Karpas-422 (cell line): ENCODE results near the gene SASH1. TPM values are rescaled to one million over a fixed set of nuclear protein-coding genes. Genes with fewer than 3 reads are reported as not detected.

Experiments
- DNase-seq: peaks from one replicate; pipeline ENCODE4 v3.0.0-alpha.2; 2015
- H2AFZ ChIP-seq: fragments of 200-600 bp; sonication (generic); 2 replicates; pipeline ENCODE4 v1.6.1; 2014; ENCODE audit warnings: antibody characterized with exemption, low read length, mixed read lengths
- H3K27ac ChIP-seq: fragments of 200-600 bp; sonication (generic); 2 replicates; pipeline ENCODE4 v1.5.1; 2014; ENCODE audit warnings: mild to moderate bottlenecking, low read length, moderate library complexity
- H3K27me3 ChIP-seq: fragments of 200-600 bp; sonication (generic); 2 replicates; pipeline ENCODE4 v1.6.1; 2014; ENCODE audit warnings: low read length, mixed read lengths
- H3K36me3 ChIP-seq: fragments of 200-600 bp; sonication (generic); 2 replicates; pipeline ENCODE4 v1.6.1; 2014; ENCODE audit warnings: low read length, mixed read lengths; ENCODE audit not compliant: insufficient read depth
- H3K4me1 ChIP-seq: fragments of 200-600 bp; sonication (generic); 2 replicates; pipeline ENCODE4 v1.6.1; 2014; ENCODE audit warnings: mild to moderate bottlenecking, low read length, mixed read lengths
- H3K4me2 ChIP-seq: fragments of 200-600 bp; sonication (generic); 2 replicates; pipeline ENCODE4 v1.6.1; 2014; ENCODE audit warnings: low read length, low read depth, mild to moderate bottlenecking; ENCODE audit not compliant: poor library complexity, severe bottlenecking
- H3K4me3 ChIP-seq: fragments of 200-600 bp; sonication (generic); 2 replicates; pipeline ENCODE4 v1.5.1; 2014; ENCODE audit warnings: mild to moderate bottlenecking, antibody characterized with exemption, low read length, mixed read lengths
- H3K79me2 ChIP-seq: fragments of 200-600 bp; sonication (generic); 2 replicates; pipeline ENCODE4 v1.6.1; 2014; ENCODE audit warnings: mild to moderate bottlenecking, low read length, mixed read lengths
- H3K9ac ChIP-seq: fragments of 200-600 bp; sonication (generic); 2 replicates; pipeline ENCODE4 v1.6.0; 2014; ENCODE audit warnings: low read length
- H3K9me2 ChIP-seq: fragments of 200-600 bp; sonication (generic), shearing (Covaris generic); replicated peaks from 2 replicates; pipeline ENCODE4 v1.6.0; 2014; ENCODE audit warnings: mild to moderate bottlenecking, low read length, moderate library complexity; ENCODE audit not compliant: insufficient read depth
- H3K9me3 ChIP-seq: fragments of 300-700, 200-600 bp; sonication (generic); 2 replicates; pipeline ENCODE4 v1.6.1; 2014; ENCODE audit warnings: low read length, mixed read lengths
- H4K20me1 ChIP-seq: fragments of 200-600 bp; sonication (generic); 2 replicates; pipeline ENCODE4 v1.6.1; 2014; ENCODE audit warnings: mild to moderate bottlenecking, antibody characterized with exemption, low read length, low read depth; ENCODE audit not compliant: insufficient read depth
- total RNA-seq: library from RNA; depleted of rRNA; stranded (reverse); fragments of >200 nt; shearing (Covaris generic); gene quantifications from 2 replicates; pipeline ENCODE4 v1.2.3, GENCODE V29; 2014; ENCODE audit warnings: low replicate concordance

Gene SASH1
- total RNA-seq, 1 experiment from 2014 or later, result 0.15 TPM

DNA sequence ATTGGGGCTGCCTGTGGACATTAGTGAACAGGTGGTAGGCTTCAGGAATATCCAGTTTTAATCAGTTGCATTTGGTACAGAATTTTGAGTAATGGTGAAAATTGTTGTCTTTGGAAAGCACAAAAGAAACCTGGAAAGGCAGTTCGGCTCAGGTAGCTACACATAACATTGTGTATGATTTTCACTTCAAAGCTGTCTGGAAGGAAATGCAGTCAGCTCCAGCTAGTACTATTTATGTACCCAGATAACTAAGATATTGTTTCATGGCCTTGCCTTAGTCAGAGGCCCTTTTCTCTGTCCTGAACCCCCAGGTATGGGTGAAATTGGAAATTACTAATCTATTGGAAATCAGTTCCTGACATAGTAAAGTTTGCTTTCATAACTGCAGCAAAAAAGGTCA lies 208.6 kb downstream of the SASH1 start:
- Histone ChIP-seq H2AFZ (no peak overlapping the region), H3K9ac (no peak overlapping the region), H3K9me2 (no peaks in the 10 kb centered on the region), H3K4me3 (no peak overlapping the region), H3K4me2 (no peak overlapping the region), H3K4me1 (no peaks in the 10 kb centered on the region), H3K36me3 (no peaks in the 10 kb centered on the region), H3K27me3 (no peaks in the 10 kb centered on the region), H3K27ac (no peak overlapping the region), H3K79me2 (no peaks in the 10 kb centered on the region), H4K20me1 (no peaks in the 10 kb centered on the region), H3K9me3 (no peaks in the 10 kb centered on the region)
- peak; percentile 24 for DNase-seq

DNA sequence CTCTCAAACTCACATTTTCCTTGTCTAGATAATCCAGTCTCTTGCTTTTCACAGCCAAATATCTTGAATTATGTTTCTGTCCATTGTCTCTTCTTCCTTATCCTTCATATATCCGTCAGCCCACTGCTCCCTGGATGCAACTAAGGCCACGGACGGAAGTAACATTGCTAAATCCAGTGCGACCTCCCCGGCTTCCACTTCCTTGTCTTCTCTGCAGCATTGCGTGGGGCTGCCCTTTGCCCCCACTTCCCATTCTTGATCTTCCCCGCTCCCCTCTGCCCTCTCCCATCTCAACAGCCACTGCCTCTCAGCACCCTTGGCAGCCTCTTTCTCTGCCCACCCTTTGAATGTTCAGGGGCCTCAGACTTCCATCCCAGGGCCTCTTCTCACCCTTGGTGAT lies 213.8 kb downstream of the SASH1 start:
- Histone ChIP-seq H3K27ac (no peak overlapping the region), H3K9me2 (no peaks in the 10 kb centered on the region), H3K27me3 (no peaks in the 10 kb centered on the region), H4K20me1 (no peaks in the 10 kb centered on the region), H3K4me3 (no peak overlapping the region), H3K9me3 (no peaks in the 10 kb centered on the region), H3K79me2 (no peaks in the 10 kb centered on the region), H2AFZ (no peak overlapping the region), H3K4me1 (peaks cover 3% of the 10 kb centered on the region; the same call in 1 of the 2 replicates), H3K36me3 (no peaks in the 10 kb centered on the region), H3K9ac (no peak overlapping the region), H3K4me2 (no peak overlapping the region)
- peak; percentile 19 for DNase-seq

DNA sequence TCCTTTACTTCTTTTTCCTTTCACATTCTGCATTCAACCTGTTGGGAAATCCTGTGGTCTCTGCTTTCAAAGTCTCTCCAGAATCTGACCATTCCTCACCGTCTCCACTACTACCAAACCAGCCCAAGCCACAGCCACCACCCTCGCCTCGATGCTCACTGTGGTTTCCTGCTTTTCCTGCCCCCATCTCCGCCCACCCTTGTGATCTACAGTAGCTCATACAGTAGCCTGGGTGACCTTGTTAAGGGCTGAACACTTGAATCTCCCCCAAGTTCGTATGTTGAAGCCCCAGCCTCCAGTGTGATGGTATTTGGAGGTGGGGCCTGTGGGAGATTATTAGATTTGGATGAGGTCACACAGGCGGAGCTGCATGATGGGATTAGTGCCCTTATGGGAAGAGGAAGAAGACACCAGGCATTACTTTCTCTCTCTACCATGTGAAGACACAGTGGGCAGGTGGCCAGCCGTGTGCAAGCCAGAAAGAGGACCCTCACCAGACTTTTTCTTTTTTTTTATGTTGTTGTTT lies 215.2 kb downstream of the SASH1 start:
- Histone ChIP-seq H3K4me3 (no peak overlapping the region), H4K20me1 (no peaks in the 10 kb centered on the region), H3K36me3 (no peaks in the 10 kb centered on the region), H3K9me3 (no peaks in the 10 kb centered on the region), H3K4me1 (peaks cover 3% of the 10 kb centered on the region; the same call in 1 of the 2 replicates), H3K27me3 (no peaks in the 10 kb centered on the region), H3K9ac (no peak overlapping the region), H3K27ac (no peak overlapping the region), H3K4me2 (no peak overlapping the region), H3K9me2 (no peaks in the 10 kb centered on the region), H3K79me2 (no peaks in the 10 kb centered on the region), H2AFZ (no peak overlapping the region)
- peak; percentile 39 for DNase-seq

DNA sequence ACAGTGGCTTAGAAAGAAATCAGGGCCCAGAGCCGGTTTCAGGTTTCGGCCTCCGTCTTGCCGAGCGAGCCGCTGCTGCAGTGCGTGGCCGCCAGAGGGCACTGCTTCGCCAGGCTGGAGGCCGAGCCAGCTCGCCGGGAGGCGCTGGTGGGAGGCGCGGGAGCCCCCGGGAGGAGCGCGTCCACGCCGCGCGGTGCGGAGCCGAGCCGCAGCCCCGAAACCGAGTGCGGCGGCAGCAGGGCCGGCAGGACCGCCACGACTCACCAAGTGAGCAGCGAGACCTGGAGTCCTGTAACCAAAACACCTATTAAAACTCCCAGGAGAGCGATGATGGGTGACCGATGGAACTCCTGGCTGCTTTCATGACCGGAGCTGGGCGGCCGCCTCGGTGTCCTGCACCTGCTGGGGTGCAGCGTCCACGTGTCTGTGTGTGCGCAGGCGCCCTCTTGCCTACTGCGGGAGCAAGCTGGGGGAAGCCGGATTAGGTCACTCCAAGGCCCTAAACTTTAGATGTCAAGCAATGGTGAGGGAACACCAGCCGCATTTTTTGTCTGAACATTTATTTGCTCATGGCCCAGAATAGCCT lies 217.3 kb downstream of the SASH1 start:
- Histone ChIP-seq H3K9me2 (no peaks in the 10 kb centered on the region), H2AFZ (no peak overlapping the region), H4K20me1 (no peaks in the 10 kb centered on the region), H3K4me1 (peaks cover 3% of the 10 kb centered on the region; the same call in 1 of the 2 replicates), H3K79me2 (no peaks in the 10 kb centered on the region), H3K36me3 (no peaks in the 10 kb centered on the region), H3K27ac (no peak overlapping the region), H3K4me2 (peak overlapping the region; percentile 39), H3K4me3 (no peak overlapping the region; the same call in 1 of the 2 replicates), H3K27me3 (no peaks in the 10 kb centered on the region), H3K9me3 (no peaks in the 10 kb centered on the region), H3K9ac (no peak overlapping the region)
- peak; percentile 81 for DNase-seq

DNA sequence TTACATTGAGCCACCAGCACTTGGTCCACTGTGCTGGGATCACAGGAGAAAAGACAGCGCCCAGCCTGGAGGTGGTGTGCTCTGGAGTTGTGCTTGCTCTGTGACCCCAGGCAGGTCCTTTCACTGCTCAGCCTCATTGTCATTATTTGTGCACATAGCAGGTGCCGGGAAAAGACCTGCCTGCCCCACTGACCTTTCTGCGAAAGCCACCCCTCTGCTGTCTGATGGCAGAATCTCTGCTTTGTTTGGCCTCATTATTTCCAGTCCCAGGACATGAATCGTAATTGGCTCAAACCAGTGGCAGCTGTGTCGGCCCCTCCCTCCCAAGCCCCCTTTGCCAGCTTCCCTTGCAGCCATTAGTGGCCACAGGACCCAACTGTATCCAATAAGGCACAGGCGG lies 219.0 kb downstream of the SASH1 start:
- H4K20me1 ChIP-seq, result no peaks in the 10 kb centered on the region
- peaks cover 3% of the 10 kb centered on the region; the same call in 1 of the 2 replicates for H3K4me1 ChIP-seq
- no peaks in the 10 kb centered on the region for H3K79me2 ChIP-seq
- H3K9me3 ChIP-seq, result no peaks in the 10 kb centered on the region
- H3K9me2 ChIP-seq, result no peaks in the 10 kb centered on the region
- no peak overlapping the region for H3K27ac ChIP-seq
- no peak overlapping the region for H3K9ac ChIP-seq
- H3K36me3 ChIP-seq, result no peaks in the 10 kb centered on the region
- no peaks in the 10 kb centered on the region for H3K27me3 ChIP-seq
- DNase-seq, result no peak
- H3K4me3 ChIP-seq, result no peak overlapping the region
- no peak overlapping the region for H2AFZ ChIP-seq
- no peak overlapping the region for H3K4me2 ChIP-seq

DNA sequence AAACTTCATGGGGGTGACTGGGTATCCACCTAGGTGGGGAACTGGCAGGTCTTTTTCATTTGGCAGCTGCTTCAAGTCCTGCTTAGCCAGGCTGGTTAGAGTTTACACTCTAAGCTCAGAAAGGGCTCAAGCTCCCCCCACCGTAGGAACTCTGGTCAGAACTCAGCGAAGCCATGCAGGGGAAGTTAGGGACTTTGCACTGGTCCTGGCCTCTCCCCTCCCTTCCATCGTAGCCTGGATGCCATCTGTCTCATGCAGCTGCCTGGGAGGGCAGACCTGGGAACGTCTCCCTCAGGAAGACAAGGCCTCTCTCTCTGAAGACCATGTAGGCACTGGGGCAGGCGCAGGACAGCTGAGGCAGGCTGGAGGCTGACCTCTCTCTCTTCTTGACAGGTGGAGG lies 220.4 kb downstream of the SASH1 start:
- no peaks in the 10 kb centered on the region for H3K9me2 ChIP-seq
- H3K79me2 ChIP-seq, result no peaks in the 10 kb centered on the region
- no peak overlapping the region for H3K4me3 ChIP-seq
- no peaks in the 10 kb centered on the region for H4K20me1 ChIP-seq
- no peak for DNase-seq
- H3K9ac ChIP-seq, result no peak overlapping the region
- no peaks in the 10 kb centered on the region for H3K36me3 ChIP-seq
- peaks cover 3% of the 10 kb centered on the region; the same call in 1 of the 2 replicates for H3K4me1 ChIP-seq
- no peak overlapping the region for H3K27ac ChIP-seq
- no peak overlapping the region for H3K4me2 ChIP-seq
- no peak overlapping the region for H2AFZ ChIP-seq
- no peaks in the 10 kb centered on the region for H3K9me3 ChIP-seq
- H3K27me3 ChIP-seq, result no peaks in the 10 kb centered on the region

DNA sequence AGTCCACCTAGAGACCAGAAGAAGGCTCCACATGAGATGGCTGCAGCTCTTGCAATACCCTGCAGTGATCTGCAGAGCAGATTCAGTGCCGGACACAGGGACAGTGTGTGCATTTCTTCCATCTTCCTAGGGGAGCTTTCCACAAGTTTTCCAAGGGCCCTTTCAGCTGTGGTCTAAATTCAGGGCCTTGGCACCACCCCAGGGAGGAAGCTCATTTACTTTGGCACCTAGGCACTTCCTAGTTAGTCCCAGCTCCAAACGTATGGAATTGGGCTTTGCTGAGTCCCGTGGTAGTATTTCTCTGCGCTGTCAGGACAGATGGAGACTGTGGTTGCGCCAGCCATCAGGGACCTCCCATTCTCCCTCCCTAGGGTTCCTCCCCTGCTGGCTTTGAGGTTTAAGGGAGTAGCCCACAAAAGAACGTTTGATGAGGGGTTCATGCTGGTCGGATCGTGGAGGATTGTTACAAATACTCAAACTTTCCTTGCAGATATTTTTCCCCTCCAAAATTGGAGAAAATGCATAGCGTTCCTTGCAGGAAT lies 221.9 kb downstream of the SASH1 start:
- H3K36me3 ChIP-seq, result no peaks in the 10 kb centered on the region
- no peaks in the 10 kb centered on the region for H3K79me2 ChIP-seq
- no peaks in the 10 kb centered on the region for H3K9me2 ChIP-seq
- no peaks in the 10 kb centered on the region for H3K27me3 ChIP-seq
- H3K4me1 ChIP-seq, result peaks cover 3% of the 10 kb centered on the region; the same call in 1 of the 2 replicates
- no peak overlapping the region for H3K4me3 ChIP-seq
- DNase-seq, result no peak
- H2AFZ ChIP-seq, result no peak overlapping the region
- no peak overlapping the region for H3K4me2 ChIP-seq
- no peak overlapping the region for H3K9ac ChIP-seq
- H4K20me1 ChIP-seq, result no peaks in the 10 kb centered on the region
- H3K27ac ChIP-seq, result no peak overlapping the region
- H3K9me3 ChIP-seq, result no peaks in the 10 kb centered on the region

DNA sequence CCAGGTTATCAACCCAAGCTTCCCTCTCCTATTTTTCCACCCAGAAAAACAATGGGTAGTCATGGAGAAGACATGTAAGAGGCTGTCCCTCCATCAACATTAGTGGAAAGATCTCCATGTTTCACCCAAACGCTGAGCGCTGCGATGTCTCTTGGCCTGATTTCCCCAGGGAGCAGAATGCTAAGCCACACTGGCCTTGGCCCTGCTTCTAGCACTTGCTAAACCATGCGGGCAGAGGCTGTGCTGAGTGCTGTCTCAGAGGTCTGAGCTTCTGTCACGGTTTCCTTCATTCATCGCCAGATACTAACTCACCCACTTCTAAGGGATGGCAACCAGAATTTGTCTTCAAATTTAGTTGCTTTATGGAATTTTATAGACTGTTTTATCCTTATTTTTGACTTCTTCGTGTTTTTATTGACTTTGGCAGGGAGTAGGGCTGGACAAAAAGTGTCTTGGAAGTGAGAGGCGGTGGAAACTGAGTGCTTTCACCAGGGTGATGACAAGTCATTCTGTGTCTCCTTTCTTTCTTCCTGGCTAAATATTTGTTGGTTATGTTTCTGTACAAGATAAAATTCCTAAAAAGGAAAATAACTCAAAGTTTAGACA lies 222.8 kb downstream of the SASH1 start:
- no peak overlapping the region for H3K9ac ChIP-seq
- no peak overlapping the region for H2AFZ ChIP-seq
- no peaks in the 10 kb centered on the region for H3K27me3 ChIP-seq
- no peaks in the 10 kb centered on the region for H4K20me1 ChIP-seq
- H3K27ac ChIP-seq, result no peak overlapping the region
- no peaks in the 10 kb centered on the region for H3K9me2 ChIP-seq
- H3K79me2 ChIP-seq, result no peaks in the 10 kb centered on the region
- no peaks in the 10 kb centered on the region for H3K36me3 ChIP-seq
- H3K4me2 ChIP-seq, result no peak overlapping the region
- no peak for DNase-seq
- H3K4me1 ChIP-seq, result no peaks in the 10 kb centered on the region
- H3K4me3 ChIP-seq, result no peak overlapping the region
- H3K9me3 ChIP-seq, result no peaks in the 10 kb centered on the region
